Gastroesophageal sphincter (tissue), 3 donors: ENCODE data around the gene GPRASP2.

Experiments used
- CTCF ChIP-seq, 4 experiments: fragments of 200-600 bp in 2 of 4; fragments of 450-650 bp in 2 of 4; sonication (generic) in 1 of 4; IDR thresholded peaks; one replicate each; pipeline ENCODE4 v1.5.1; 2017 to 2019; ENCODE audit warnings: antibody characterized with exemption in 4 of 4, mild to moderate bottlenecking in 2 of 4, moderate library complexity in 2 of 4
- EP300 ChIP-seq: sonication (generic); formaldehyde crosslinking; IDR thresholded peaks from one replicate; pipeline ENCODE4 v1.6.1; 2017; ENCODE audit warnings: antibody characterized with exemption, mild to moderate bottlenecking
- POLR2A ChIP-seq, 2 donors: fragments of 450-650 bp; IDR thresholded peaks; one replicate each; pipeline ENCODE4 v1.6.1; 2017; ENCODE audit warnings: antibody characterized with exemption in 2 of 2, mild to moderate bottlenecking in 2 of 2, moderate library complexity in 1 of 2
- POLR2AphosphoS5 ChIP-seq: sonication (generic); formaldehyde crosslinking; IDR thresholded peaks from one replicate; pipeline ENCODE4 v1.6.1; 2017; ENCODE audit warnings: antibody characterized with exemption

- peak; percentile 45 to 70 (median 66) for TF ChIP-seq CTCF (IDR thresholded peaks at IDR 0.05)
- no peak for TF ChIP-seq POLR2A (IDR thresholded peaks at IDR 0.05)
- TF ChIP-seq POLR2AphosphoS5 = peak; percentile 40
- no peak for TF ChIP-seq EP300
Observed at GRCh38 chrX:102712981-102713625, 855 bp downstream of the GPRASP2 start.
